ENCODE data around the gene SDF2L1.

The SDF2L1 gene

DNA sequence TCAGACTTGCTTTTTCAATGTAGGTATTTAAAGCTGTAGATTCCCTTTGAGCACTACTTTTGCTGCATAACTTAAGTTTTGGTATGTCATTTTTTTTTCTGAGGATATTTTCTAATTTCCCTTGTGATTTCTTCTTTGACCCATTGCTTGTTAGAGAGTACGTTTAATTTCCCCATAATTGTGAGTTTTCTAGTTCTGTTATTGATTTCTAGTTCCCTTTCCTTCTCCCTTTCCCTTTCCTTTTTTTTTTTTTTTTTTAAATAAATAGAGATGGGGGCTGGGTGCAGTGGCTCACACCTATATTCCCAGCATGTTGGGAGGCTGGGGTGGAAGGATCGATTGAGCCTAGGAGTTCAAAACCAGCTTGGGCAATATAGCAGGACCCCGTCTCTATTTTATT, 43.8 kb upstream of the SDF2L1 start:
- WGBS (ENCODE audit: extremely low coverage, insufficient coverage, low lambda C conversion rate), result no CpG with 5 or more reads among the region's 3 CpGs
- Histone ChIP-seq H3K4ac (ENCODE audit: low read depth, low read length) (no peak overlapping the region), H3K36me3 (ENCODE audit: control insufficient read depth, insufficient read depth, low read length) (peaks cover 19% of the 10 kb centered on the region)

GRCh38 chr22:21599053-21599893, 42.8 kb upstream of the SDF2L1 start:
- H2AK5ac ChIP-seq (ENCODE audit: low read length), result no peak overlapping the region
- H3K9ac ChIP-seq (ENCODE audit: low read length), result no peak overlapping the region
- H3K27me3 ChIP-seq (ENCODE audit: insufficient read depth, low read length, poor library complexity), result no peaks in the 10 kb centered on the region
- WGBS (ENCODE audit: extremely low coverage, insufficient coverage, low lambda C conversion rate), result no CpG with 5 or more reads among the region's 6 CpGs
- no peak overlapping the region for H4K5ac ChIP-seq (ENCODE audit: low read length)
- no peak overlapping the region for H2BK15ac ChIP-seq (replicated peaks; ENCODE audit: low read depth)
- no peak overlapping the region for H3K18ac ChIP-seq (ENCODE audit: low read length)
- H3K79me1 ChIP-seq (ENCODE audit: low read length), result peaks cover 27% of the 10 kb centered on the region
- no peak overlapping the region for H3K23ac ChIP-seq (ENCODE audit: low read length)
- H2BK120ac ChIP-seq (ENCODE audit: low read depth, low read length), result no peak overlapping the region
- H3K4me3 ChIP-seq (ENCODE audit: low read length), result no peak overlapping the region
- peaks cover 12% of the 10 kb centered on the region for H3K36me3 ChIP-seq (ENCODE audit: control insufficient read depth, insufficient read depth, low read length)
- no peak overlapping the region for H3K27ac ChIP-seq (ENCODE audit: low read depth, low read length)
- no peak overlapping the region for H3K4ac ChIP-seq (ENCODE audit: low read depth, low read length)
- no peak overlapping the region for H2BK5ac ChIP-seq (ENCODE audit: low read length)
- no peak for DNase-seq
- peaks cover 66% of the 10 kb centered on the region for H3K79me2 ChIP-seq (ENCODE audit: control insufficient read depth, insufficient read depth, low read length)
- H3K4me1 ChIP-seq (ENCODE audit: control insufficient read depth, low read depth, low read length), result no peaks in the 10 kb centered on the region
- H3K4me2 ChIP-seq (ENCODE audit: low read length), result no peak overlapping the region
- H4K8ac ChIP-seq (ENCODE audit: low read depth, low read length), result no peak overlapping the region
- no peak overlapping the region for H3K56ac ChIP-seq (ENCODE audit: low read length)

More for the DNA sequence above, 43.8 kb upstream of the SDF2L1 start:
- H3K9ac ChIP-seq (ENCODE audit: low read length), result no peak overlapping the region
- no peak overlapping the region for H3K4me3 ChIP-seq (ENCODE audit: low read length)
- no peak overlapping the region for H3K4me2 ChIP-seq (ENCODE audit: low read length)
- H3K27ac ChIP-seq (ENCODE audit: low read depth, low read length), result no peak overlapping the region
- no peak overlapping the region for H3K18ac ChIP-seq (ENCODE audit: low read length)
- H3K27me3 ChIP-seq (ENCODE audit: insufficient read depth, low read length, poor library complexity), result no peaks in the 10 kb centered on the region
- peaks cover 34% of the 10 kb centered on the region for H3K79me1 ChIP-seq (ENCODE audit: low read length)
- no peak overlapping the region for H4K8ac ChIP-seq (ENCODE audit: low read depth, low read length)
- no peak overlapping the region for H3K56ac ChIP-seq (ENCODE audit: low read length)
- H2AK5ac ChIP-seq (ENCODE audit: low read length), result no peak overlapping the region
- H2BK120ac ChIP-seq (ENCODE audit: low read depth, low read length), result no peak overlapping the region
- no peaks in the 10 kb centered on the region for H3K4me1 ChIP-seq (ENCODE audit: control insufficient read depth, low read depth, low read length)
- no peak for DNase-seq
- H2BK5ac ChIP-seq (ENCODE audit: low read length), result no peak overlapping the region
- no peak overlapping the region for H2BK15ac ChIP-seq (replicated peaks; ENCODE audit: low read depth)
- H4K5ac ChIP-seq (ENCODE audit: low read length), result no peak overlapping the region
- peaks cover 72% of the 10 kb centered on the region for H3K79me2 ChIP-seq (ENCODE audit: control insufficient read depth, insufficient read depth, low read length)
- H3K23ac ChIP-seq (ENCODE audit: low read length), result no peak overlapping the region

DNA sequence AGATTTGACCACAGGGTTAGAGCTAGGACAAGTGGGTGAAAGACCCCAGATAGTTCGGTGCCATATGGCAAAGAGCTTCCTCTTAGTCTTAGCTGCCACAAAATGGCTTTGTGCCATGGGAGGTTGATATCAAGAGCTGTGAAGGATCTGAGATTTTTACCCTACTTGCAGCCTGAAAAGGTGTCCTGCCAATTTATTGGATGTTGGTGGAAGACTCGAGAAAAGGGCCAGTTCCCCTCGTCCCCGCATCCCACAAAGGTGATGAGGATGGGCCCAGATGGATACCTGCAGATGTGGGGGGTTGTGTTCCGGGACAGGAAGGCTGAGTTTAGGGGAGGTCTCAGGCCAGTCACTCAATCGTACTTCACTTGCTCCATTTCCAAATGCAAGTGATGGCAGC, 39.5 kb upstream of the SDF2L1 start:
- Histone ChIP-seq H4K5ac (ENCODE audit: low read length) (no peak overlapping the region), H2BK15ac (replicated peaks; ENCODE audit: low read depth) (no peak overlapping the region), H3K4me2 (ENCODE audit: low read length) (no peak overlapping the region), H3K79me2 (ENCODE audit: control insufficient read depth, insufficient read depth, low read length) (peaks cover 67% of the 10 kb centered on the region), H3K79me1 (ENCODE audit: low read length) (peaks cover 31% of the 10 kb centered on the region), H2AK5ac (ENCODE audit: low read length) (no peak overlapping the region), H3K23ac (ENCODE audit: low read length) (no peak overlapping the region), H3K27me3 (ENCODE audit: insufficient read depth, low read length, poor library complexity) (no peaks in the 10 kb centered on the region), H3K18ac (ENCODE audit: low read length) (no peak overlapping the region), H2BK120ac (ENCODE audit: low read depth, low read length) (no peak overlapping the region), H3K4me1 (ENCODE audit: control insufficient read depth, low read depth, low read length) (no peaks in the 10 kb centered on the region), H3K9ac (ENCODE audit: low read length) (no peak overlapping the region), H3K4ac (ENCODE audit: low read depth, low read length) (no peak overlapping the region), H2BK5ac (ENCODE audit: low read length) (no peak overlapping the region), H3K36me3 (ENCODE audit: control insufficient read depth, insufficient read depth, low read length) (peaks cover 5% of the 10 kb centered on the region), H3K4me3 (ENCODE audit: low read length) (no peak overlapping the region), H4K8ac (ENCODE audit: low read depth, low read length) (no peak overlapping the region), H3K56ac (ENCODE audit: low read length) (no peak overlapping the region), H3K27ac (ENCODE audit: low read depth, low read length) (no peak overlapping the region)
- WGBS (ENCODE audit: extremely low coverage, insufficient coverage, low lambda C conversion rate), result no CpG with 5 or more reads among the region's 6 CpGs
- no peak for DNase-seq

DNA sequence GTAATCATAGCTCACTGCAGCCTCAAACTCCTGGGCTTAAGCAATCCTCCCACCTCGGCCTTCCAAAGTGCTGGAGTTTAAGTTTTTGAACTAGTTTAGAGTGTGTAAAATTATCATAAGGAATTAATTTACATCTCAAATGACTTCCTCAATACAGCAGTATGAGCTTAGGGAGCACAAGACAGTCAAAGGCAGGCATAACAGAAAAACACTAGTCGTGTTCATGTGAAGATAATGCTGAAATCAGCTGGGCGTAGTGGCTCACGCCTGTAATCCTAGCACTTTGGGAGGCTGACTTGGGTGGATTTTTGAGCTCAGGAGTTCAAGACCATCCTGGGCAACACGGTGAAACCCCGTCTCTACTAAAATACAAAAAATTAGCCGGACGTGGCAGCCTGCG, 38.1 kb upstream of the SDF2L1 start:
- Histone ChIP-seq H2BK15ac (replicated peaks; ENCODE audit: low read depth) (no peak overlapping the region), H3K23ac (ENCODE audit: low read length) (no peak overlapping the region), H3K4me3 (ENCODE audit: low read length) (no peak overlapping the region), H3K79me2 (ENCODE audit: control insufficient read depth, insufficient read depth, low read length) (peaks cover 66% of the 10 kb centered on the region), H4K5ac (ENCODE audit: low read length) (no peak overlapping the region), H3K9ac (ENCODE audit: low read length) (no peak overlapping the region), H3K36me3 (ENCODE audit: control insufficient read depth, insufficient read depth, low read length) (peaks cover 5% of the 10 kb centered on the region), H3K27ac (ENCODE audit: low read depth, low read length) (no peak overlapping the region), H4K8ac (ENCODE audit: low read depth, low read length) (no peak overlapping the region), H3K18ac (ENCODE audit: low read length) (no peak overlapping the region), H2BK120ac (ENCODE audit: low read depth, low read length) (no peak overlapping the region), H2BK5ac (ENCODE audit: low read length) (no peak overlapping the region), H3K4ac (ENCODE audit: low read depth, low read length) (no peak overlapping the region), H3K56ac (ENCODE audit: low read length) (no peak overlapping the region), H3K27me3 (ENCODE audit: insufficient read depth, low read length, poor library complexity) (no peaks in the 10 kb centered on the region), H3K79me1 (ENCODE audit: low read length) (peaks cover 34% of the 10 kb centered on the region), H3K4me1 (ENCODE audit: control insufficient read depth, low read depth, low read length) (no peaks in the 10 kb centered on the region), H2AK5ac (ENCODE audit: low read length) (no peak overlapping the region), H3K4me2 (ENCODE audit: low read length) (no peak overlapping the region)
- no CpG with 5 or more reads among the region's 9 CpGs for WGBS (ENCODE audit: extremely low coverage, insufficient coverage, low lambda C conversion rate)
- DNase-seq, result no peak

DNA sequence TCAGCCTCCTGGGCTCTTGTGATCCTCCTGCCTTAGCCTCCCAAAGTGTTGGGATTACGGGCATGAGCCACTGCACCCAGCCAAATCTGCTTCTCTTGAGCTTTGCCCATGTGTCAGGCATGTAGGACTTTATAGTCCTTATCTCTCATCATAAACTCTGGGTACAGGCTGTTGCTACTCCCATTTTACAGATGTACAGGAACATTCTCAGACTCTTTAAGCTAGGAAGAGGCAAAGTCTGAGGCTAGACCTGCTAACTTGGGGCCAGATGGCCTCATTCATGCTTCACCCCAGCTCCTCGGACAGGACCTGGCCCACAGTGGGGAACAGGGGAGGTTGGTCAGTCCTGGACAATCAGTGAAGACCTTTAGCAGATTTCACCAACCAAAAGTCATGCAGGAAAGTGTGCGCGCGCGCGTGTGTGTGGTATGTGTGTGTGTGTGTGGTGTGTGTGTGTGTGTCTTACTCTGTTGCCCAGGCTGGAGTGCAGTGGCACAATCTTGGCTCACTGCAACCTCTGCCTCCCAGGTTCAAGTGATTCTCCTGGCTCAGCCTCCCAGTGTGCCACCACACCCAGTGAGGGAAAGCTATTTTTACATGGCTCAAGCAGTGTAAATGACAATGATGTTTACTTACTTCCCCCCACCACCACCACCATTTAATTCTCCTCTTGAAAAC, 36.1 kb upstream of the SDF2L1 start:
- Histone ChIP-seq H3K27me3 (ENCODE audit: insufficient read depth, low read length, poor library complexity) (no peaks in the 10 kb centered on the region), H3K79me2 (ENCODE audit: control insufficient read depth, insufficient read depth, low read length) (peaks cover 55% of the 10 kb centered on the region), H3K27ac (ENCODE audit: low read depth, low read length) (no peak overlapping the region), H3K18ac (ENCODE audit: low read length) (no peak overlapping the region), H3K4me3 (ENCODE audit: low read length) (no peak overlapping the region), H2AK5ac (ENCODE audit: low read length) (no peak overlapping the region), H2BK120ac (ENCODE audit: low read depth, low read length) (no peak overlapping the region), H2BK15ac (replicated peaks; ENCODE audit: low read depth) (no peak overlapping the region), H4K8ac (ENCODE audit: low read depth, low read length) (no peak overlapping the region), H3K4me1 (ENCODE audit: control insufficient read depth, low read depth, low read length) (no peaks in the 10 kb centered on the region), H3K4ac (ENCODE audit: low read depth, low read length) (no peak overlapping the region), H3K56ac (ENCODE audit: low read length) (no peak overlapping the region), H2BK5ac (ENCODE audit: low read length) (no peak overlapping the region), H3K9ac (ENCODE audit: low read length) (no peak overlapping the region), H4K5ac (ENCODE audit: low read length) (no peak overlapping the region), H3K36me3 (ENCODE audit: control insufficient read depth, insufficient read depth, low read length) (peaks cover 5% of the 10 kb centered on the region), H3K4me2 (ENCODE audit: low read length) (no peak overlapping the region), H3K79me1 (ENCODE audit: low read length) (peaks cover 34% of the 10 kb centered on the region), H3K23ac (ENCODE audit: low read length) (no peak overlapping the region)
- DNase-seq, result no peak
- no CpG with 5 or more reads among the region's 7 CpGs for WGBS (ENCODE audit: extremely low coverage, insufficient coverage, low lambda C conversion rate)

All from mesendoderm (in vitro differentiated cells).